GM12878 (cell line): Measurements from ENCODE around the gene DUOX2. TPM values are rescaled to one million over a fixed set of nuclear protein-coding genes. Genes with fewer than 3 reads are reported as not detected.

ENCODE experiments used
- ATAC-seq: fragments of 200-7000 bp; cut with Tn5 transposase; 3 replicates; pipeline ENCODE4 v1.9.1; 2020; ENCODE audit warnings: mild to moderate bottlenecking, moderate library complexity
- BruUV-seq: library from RNA; stranded (reverse); fragments of 400-500 nt; replicated peaks from 2 replicates; lab custom pipeline; 2021; lab: Mats Ljungman, UMichigan
- CTCF ChIA-PET: fragments of 300-600 bp; sonication (Branson Sonifier 250); formaldehyde crosslinking; extraction: SDS; loops from one replicate; lab custom pipeline; 2021; ENCODE audit warnings: inconsistent platforms; lab: Yijun Ruan, JAX
- POLR2A ChIA-PET: fragments of 350-600 bp; formaldehyde crosslinking; extraction: SDS; loops from one replicate; lab custom pipeline; 2021; ENCODE audit warnings: inconsistent platforms; lab: Charles Lee
- RAD21 ChIA-PET: fragments of 300-600 bp; sonication (Branson Sonifier 250); formaldehyde crosslinking; loops from one replicate; lab custom pipeline; 2023; ENCODE audit warnings: antibody characterized with exemption; ENCODE audit not compliant: unreplicated experiment; lab: Charles Lee
- SMC1A ChIA-PET: fragments of 300-600 bp; sonication (Branson Sonifier 250); formaldehyde crosslinking; loops from one replicate; lab custom pipeline; 2023; ENCODE audit not compliant: unreplicated experiment, uncharacterized antibody; lab: Charles Lee
- DNase-seq: peaks from one replicate; pipeline ENCODE4 v3.0.0-alpha.2; 2011; ENCODE audit warnings: low read depth, low spot score
- FAIRE-seq: peaks from 3 replicates; lab custom pipeline; 2011; peaks lifted over from hg19 to GRCh38; lab: Jason Lieb, UNC
- H2AFZ ChIP-seq: 2 replicates; pipeline ENCODE4 v1.6.0; 2011; ENCODE audit warnings: low read depth, low read length, control low read depth; ENCODE audit not compliant: control insufficient read depth
- H3K27ac ChIP-seq: 2 replicates; pipeline ENCODE4 v1.5.1; 2011; ENCODE audit warnings: control low read depth; ENCODE audit not compliant: control insufficient read depth, insufficient read depth
- H3K27me3 ChIP-seq, 2 experiments: replicated peaks in 1 of 2; 2 replicates each; pipeline versions ENCODE4 v1.6.0 to v1.6.1; 2011; ENCODE audit warnings: low read length in 1 of 2; ENCODE audit not compliant: control insufficient read depth in 2 of 2, insufficient read depth in 2 of 2
- H3K36me3 ChIP-seq, 2 experiments: 2 replicates each; pipeline ENCODE4 v1.5.1; 2011; ENCODE audit warnings: low read length in 1 of 2; ENCODE audit not compliant: control insufficient read depth in 2 of 2, insufficient read depth in 2 of 2
- H3K4me1 ChIP-seq: 2 replicates; pipeline ENCODE4 v1.6.1; 2011; ENCODE audit warnings: mild to moderate bottlenecking, low read length, moderate library complexity, mixed read lengths; ENCODE audit not compliant: control insufficient read depth, insufficient read depth
- H3K4me2 ChIP-seq: 2 replicates; pipeline ENCODE4 v1.6.0; 2011; ENCODE audit warnings: control low read depth; ENCODE audit not compliant: control insufficient read depth, insufficient read depth
- H3K4me3 ChIP-seq: fragments of 200-600 bp; sonication (generic); 2 replicates; pipeline ENCODE4 v1.5.1; 2016
- H3K79me2 ChIP-seq: 2 replicates; pipeline ENCODE4 v1.6.0; 2011; ENCODE audit warnings: low read length; ENCODE audit not compliant: control insufficient read depth, insufficient read depth
- H3K9ac ChIP-seq: 2 replicates; pipeline ENCODE4 v1.8.0; 2011; ENCODE audit warnings: low read length, control low read depth, mixed read lengths; ENCODE audit not compliant: control insufficient read depth, insufficient read depth
- H3K9me3 ChIP-seq: replicated peaks from 3 replicates; pipeline ENCODE4 v1.5.1; 2011; ENCODE audit warnings: mild to moderate bottlenecking, low read length; ENCODE audit not compliant: control insufficient read depth, insufficient read depth
- H4K20me1 ChIP-seq: 2 replicates; pipeline ENCODE4 v1.6.0; 2011; ENCODE audit not compliant: control insufficient read depth, insufficient read depth
- BRCA1 ChIP-seq: IDR thresholded peaks from 2 replicates; pipeline ENCODE4 v1.6.1; 2011; ENCODE audit warnings: low read depth, low read length, improper control_type of control experiment
- CBFB ChIP-seq: IDR thresholded peaks from 2 replicates; pipeline ENCODE4 v1.6.1; 2016; ENCODE audit warnings: antibody characterized with exemption, low read depth
- DPF2 ChIP-seq: fragments of 450-650 bp; IDR thresholded peaks from 2 replicates; pipeline ENCODE4 v1.6.1; 2017; ENCODE audit warnings: mild to moderate bottlenecking
- EED ChIP-seq: sonication (generic); IDR thresholded peaks from 2 replicates; pipeline ENCODE4 v1.6.1; 2016; ENCODE audit warnings: antibody characterized with exemption, low read depth
- EP300 ChIP-seq, 2 experiments: fragments of 150-350 bp in 1 of 2; IDR thresholded peaks; 2 replicates each; pipeline ENCODE4 v1.6.1; 2011 to 2012; ENCODE audit warnings: low read depth in 2 of 2, low read length in 2 of 2, borderline replicate concordance in 1 of 2, improper control_type of control experiment in 1 of 2, inconsistent platforms in 1 of 2; ENCODE audit not compliant: control insufficient read depth in 1 of 2
- FOS ChIP-seq: IDR thresholded peaks from 3 replicates; pipeline ENCODE4 v1.6.1; 2011; ENCODE audit warnings: borderline replicate concordance; ENCODE audit not compliant: insufficient read length; ENCODE audit errors: extremely low read depth
- FOXM1 ChIP-seq: IDR thresholded peaks from 2 replicates; pipeline ENCODE4 v1.6.1; 2012; ENCODE audit warnings: low read depth, mild to moderate bottlenecking, inconsistent platforms, low read length, moderate library complexity
- GABPA ChIP-seq: IDR thresholded peaks from 2 replicates; pipeline ENCODE4 v1.6.1; 2014; ENCODE audit warnings: antibody characterized with exemption, low read depth, mild to moderate bottlenecking, inconsistent platforms
- PAX8 ChIP-seq: fragments of 450-650 bp; IDR thresholded peaks from 2 replicates; pipeline ENCODE4 v1.6.1; 2017; ENCODE audit warnings: mild to moderate bottlenecking, moderate library complexity
- RCOR1 ChIP-seq: conservative IDR thresholded peaks from 2 replicates; pipeline ENCODE4 v1.6.1; 2012; ENCODE audit warnings: low read depth, low read length, improper control_type of control experiment
- SUPT20H ChIP-seq: IDR thresholded peaks from 2 replicates; pipeline ENCODE4 v1.6.1; 2011; ENCODE audit warnings: low read depth, mild to moderate bottlenecking, low read length, moderate library complexity, borderline replicate concordance; ENCODE audit not compliant: control insufficient read depth
- WGBS: methylation state at CpG from one replicate; pipeline ENCODE4 v1.1.6; 2016; ENCODE audit warnings: low lambda C conversion rate; ENCODE audit not compliant: insufficient replicate concordance, insufficient coverage; ENCODE audit errors: missing lambda C conversion rate; 5-methylcytosine and 5-hydroxymethylcytosine counted together
- in situ Hi-C: fragments of 300-500 bp; cut with MboI; formaldehyde crosslinking; loops from 9 replicates; pipeline ENCODE4 v1.14.3; 2018; ENCODE audit warnings: mixed read lengths
- intact Hi-C: fragments of 100-400 bp; cut with micrococcal nuclease; formaldehyde crosslinking; loops from one replicate; pipeline ENCODE4 v1.14.2; 2022; ENCODE audit not compliant: unreplicated experiment
- polyA plus RNA-seq, 11 experiments: library from polyadenylated mRNA; depleted of rRNA in 4 of 11; unstranded in 6 of 11; stranded (reverse) in 5 of 11; fragments of >200 nt; fragmentation: Nextera tagmentation in 4 of 11; fragmentation: Illumina TruSeq in 1 of 11; extraction: Ambion mirVana in 4 of 11; extraction: Trizol in 1 of 11; gene quantifications; 1 replicate in 1 of 11; 2 replicates in 10 of 11; pipeline versions ENCODE4 v1.2.1 to v1.2.3, GENCODE V29; 2011 to 2016; ENCODE audit warnings: inconsistent platforms in 2 of 11, missing spikeins in 2 of 11, low read depth in 1 of 11
- total RNA-seq, 4 experiments: library from RNA; depleted of rRNA in 3 of 4; stranded (reverse); fragments of >200 nt in 3 of 4; fragmentation: Illumina TruSeq in 1 of 4; extraction: Trizol in 1 of 4; gene quantifications; 2 replicates each; pipeline versions ENCODE4 v1.2.1 to v1.2.3, GENCODE V29; 2013 to 2021
- TF ChIP-seq, protein P1 (sequence below): fragments of 450-650 bp; IDR thresholded peaks from 2 replicates; pipeline ENCODE4 v1.6.1; 2016; ENCODE audit warnings: mild to moderate bottlenecking
- TF ChIP-seq, protein P2 (sequence below): IDR thresholded peaks from 2 replicates; pipeline ENCODE4 v1.6.1; 2012; ENCODE audit warnings: low read depth, low read length, improper control_type of control experiment

The DUOX2 gene
- total and polyA plus RNA-seq, 10 of the 15 experiments (the other 5 are each of a cell fraction or from before 2014, with no cell fraction given): 0.05 TPM; not detected in 9

DNA sequence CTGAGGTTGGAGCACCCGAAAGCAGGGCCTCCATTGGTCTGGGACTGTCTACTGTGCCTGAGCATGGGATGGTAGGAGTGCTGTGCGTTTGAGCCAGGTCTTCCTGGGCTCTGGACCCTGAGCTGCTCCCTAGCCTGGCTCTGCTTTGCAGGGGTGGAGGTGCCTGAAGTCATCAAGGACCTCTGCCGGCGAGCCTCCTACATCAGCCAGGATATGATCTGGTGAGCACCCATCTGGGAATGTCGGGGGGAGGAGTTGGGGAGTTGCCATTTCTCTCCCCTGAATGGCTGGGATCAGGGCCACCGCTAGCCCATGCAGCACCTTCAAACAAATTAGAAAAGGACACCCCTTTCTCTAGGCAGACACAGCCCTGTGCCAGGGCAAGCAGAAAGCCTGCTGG lies 36.5 kb upstream of the DUOX2 start:
- H3K79me2 ChIP-seq: no peaks in the 10 kb centered on the region
- H3K27me3 ChIP-seq: no peaks in the 10 kb centered on the region
- H3K9ac ChIP-seq: no peak overlapping the region
- FAIRE-seq: no peak
- no peak overlapping the region for H3K4me3 ChIP-seq
- no peaks in the 10 kb centered on the region for H3K9me3 ChIP-seq
- POLR2A ChIA-PET: interaction anchor here (0.5 to 0.8 kb wide), 2 partner anchors 8 to 460 kb away, joined by 3 to 6 read pairs; no protein-coding TSS in a partner anchor
- SMC1A ChIA-PET: interaction anchor here (0.9 kb wide), 1 partner anchor 12 kb away, joined by 3 read pairs; no protein-coding TSS in a partner anchor
- intact Hi-C loops (no loop called here), in situ Hi-C loops (no loop called here)
- no TSS peak for BruUV-seq
- H3K27ac ChIP-seq: no peak overlapping the region
- no peak for DNase-seq
- H4K20me1 ChIP-seq: no peaks in the 10 kb centered on the region
- RAD21 ChIA-PET: interaction anchor here (0.6 to 1.0 kb wide), 2 partner anchors 13 to 24 kb away, joined by 3 read pairs; no protein-coding TSS in a partner anchor
- 77% methylated on average over 6 of the region's 6 CpGs for WGBS
- no peaks in the 10 kb centered on the region for H3K4me1 ChIP-seq
- TF ChIP-seq PAX8 (no peak), RCOR1 (no peak), EED (no peak), SUPT20H (no peak), GABPA (no peak), DPF2 (no peak), BRCA1 (no peak), FOS (no peak), FOXM1 (no peak), EP300 (IDR thresholded peaks at IDR 0.05; ENCODE audit: borderline replicate concordance in 1 of 2, control insufficient read depth in 1 of 2, low read depth in 2 of 2, low read length in 2 of 2) (no peak), CBFB (no peak)
- TF ChIP-seq, protein P1, sequence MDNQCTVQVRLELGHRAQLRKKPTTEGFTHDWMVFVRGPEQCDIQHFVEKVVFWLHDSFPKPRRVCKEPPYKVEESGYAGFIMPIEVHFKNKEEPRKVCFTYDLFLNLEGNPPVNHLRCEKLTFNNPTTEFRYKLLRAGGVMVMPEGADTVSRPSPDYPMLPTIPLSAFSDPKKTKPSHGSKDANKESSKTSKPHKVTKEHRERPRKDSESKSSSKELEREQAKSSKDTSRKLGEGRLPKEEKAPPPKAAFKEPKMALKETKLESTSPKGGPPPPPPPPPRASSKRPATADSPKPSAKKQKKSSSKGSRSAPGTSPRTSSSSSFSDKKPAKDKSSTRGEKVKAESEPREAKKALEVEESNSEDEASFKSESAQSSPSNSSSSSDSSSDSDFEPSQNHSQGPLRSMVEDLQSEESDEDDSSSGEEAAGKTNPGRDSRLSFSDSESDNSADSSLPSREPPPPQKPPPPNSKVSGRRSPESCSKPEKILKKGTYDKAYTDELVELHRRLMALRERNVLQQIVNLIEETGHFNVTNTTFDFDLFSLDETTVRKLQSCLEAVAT: no peak
- TF ChIP-seq, protein P2, sequence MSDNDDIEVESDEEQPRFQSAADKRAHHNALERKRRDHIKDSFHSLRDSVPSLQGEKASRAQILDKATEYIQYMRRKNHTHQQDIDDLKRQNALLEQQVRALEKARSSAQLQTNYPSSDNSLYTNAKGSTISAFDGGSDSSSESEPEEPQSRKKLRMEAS: no peak
- TF ChIP-seq, all 136 proteins: peak for 0
- ATAC-seq: no peak
- H2AFZ ChIP-seq: no peak overlapping the region
- CTCF ChIA-PET: interaction anchor here (1.0 to 1.9 kb wide), 3 partner anchors 10 to 32 kb away, joined by 3 to 6 read pairs (median 4); no protein-coding TSS in a partner anchor
- no peak overlapping the region for H3K4me2 ChIP-seq
- no peaks in the 10 kb centered on the region for H3K36me3 ChIP-seq
